WTC11 (cell line): ENCODE measurements around the gene VPS41. TPM values are rescaled to one million over a fixed set of nuclear protein-coding genes. Genes with fewer than 3 reads are reported as not detected.

ENCODE experiments used
- ATAC-seq: fragments of 200-7000 bp; cut with Tn5 transposase; 2 replicates; pipeline ENCODE4 v1.10.0; 2021; ENCODE audit warnings: mild to moderate bottlenecking, moderate library complexity
- CTCF ChIA-PET: fragments of 300-600 bp; sonication (Branson Sonifier 250); formaldehyde crosslinking; loops from one replicate; lab custom pipeline; 2021; ENCODE audit warnings: antibody characterized with exemption; lab: Charles Lee
- POLR2A ChIA-PET: fragments of 350-600 bp; sonication (Branson Sonifier 250); formaldehyde crosslinking; loops from one replicate; lab custom pipeline; 2021; ENCODE audit warnings: antibody characterized with exemption; lab: Charles Lee
- DNase-seq: peaks from one replicate; pipeline ENCODE4 v3.0.0; 2021; ENCODE audit warnings: low spot score
- H3K27ac Mint-ChIP-seq: 2 replicates; pipeline ENCODE4 v1.8.0; 2021; ENCODE audit warnings: mixed read lengths
- H3K27me3 Mint-ChIP-seq: 2 replicates; pipeline ENCODE4 v1.8.0; 2021; ENCODE audit warnings: low read depth, mild to moderate bottlenecking, moderate library complexity, mixed read lengths
- H3K36me3 Mint-ChIP-seq: 2 replicates; pipeline ENCODE4 v1.8.0; 2021; ENCODE audit warnings: mixed read lengths
- H3K4me1 Mint-ChIP-seq: 2 replicates; pipeline ENCODE4 v1.8.0; 2022; ENCODE audit warnings: mixed read lengths
- H3K4me3 Mint-ChIP-seq: 2 replicates; pipeline ENCODE4 v1.8.0; 2021; ENCODE audit warnings: mild to moderate bottlenecking, moderate library complexity, mixed read lengths
- H3K9me3 Mint-ChIP-seq: 2 replicates; pipeline ENCODE4 v1.8.0; 2021; ENCODE audit warnings: mixed read lengths
- ATF1 ChIP-seq: sonication (generic); formaldehyde crosslinking; IDR thresholded peaks from 2 replicates; pipeline ENCODE4 v1.8.1; 2023; ENCODE audit warnings: mild to moderate bottlenecking, moderate library complexity, missing genetic modification reagents
- CREM ChIP-seq: sonication (generic); formaldehyde crosslinking; IDR thresholded peaks from 2 replicates; pipeline ENCODE4 v1.8.1; 2022; ENCODE audit warnings: mild to moderate bottlenecking, missing genetic modification reagents, moderate library complexity
- ELF4 ChIP-seq: sonication (generic); formaldehyde crosslinking; IDR thresholded peaks from 2 replicates; pipeline ENCODE4 v1.8.1; 2022; ENCODE audit warnings: low read depth, mild to moderate bottlenecking, moderate library complexity, missing genetic modification reagents
- GABPB1 ChIP-seq: sonication (generic); formaldehyde crosslinking; IDR thresholded peaks from 2 replicates; pipeline ENCODE4 v1.8.1; 2023; ENCODE audit warnings: mild to moderate bottlenecking, missing genetic modification reagents
- JUN ChIP-seq: sonication (generic); formaldehyde crosslinking; IDR thresholded peaks from 2 replicates; pipeline ENCODE4 v1.8.0; 2023; ENCODE audit warnings: mild to moderate bottlenecking, missing genetic modification reagents
- NR1H2 ChIP-seq: sonication (generic); formaldehyde crosslinking; IDR thresholded peaks from 2 replicates; pipeline ENCODE4 v1.9.0; 2021; ENCODE audit warnings: mild to moderate bottlenecking, moderate library complexity, missing genetic modification reagents
- SMAD4 ChIP-seq: sonication (generic); formaldehyde crosslinking; IDR thresholded peaks from 2 replicates; pipeline ENCODE4 v1.8.0; 2022; ENCODE audit warnings: mild to moderate bottlenecking, missing genetic modification reagents
- TEAD4 ChIP-seq: sonication (generic); formaldehyde crosslinking; IDR thresholded peaks from 2 replicates; pipeline ENCODE4 v1.8.0; 2022; ENCODE audit warnings: mild to moderate bottlenecking, missing genetic modification reagents
- ZNF121 ChIP-seq: sonication (generic); formaldehyde crosslinking; IDR thresholded peaks from 2 replicates; pipeline ENCODE4 v1.8.0; 2023; ENCODE audit warnings: missing genetic modification reagents
- ZNF232 ChIP-seq: sonication (generic); formaldehyde crosslinking; IDR thresholded peaks from 2 replicates; pipeline ENCODE4 v1.8.0; 2022; ENCODE audit warnings: mild to moderate bottlenecking, missing genetic modification reagents
- ZNF317 ChIP-seq: sonication (generic); formaldehyde crosslinking; IDR thresholded peaks from 2 replicates; pipeline ENCODE4 v1.8.1; 2023; ENCODE audit warnings: low read depth, mild to moderate bottlenecking, moderate library complexity, missing genetic modification reagents, borderline replicate concordance
- ZNF396 ChIP-seq: fragments of 250-450 bp; sonication (Bioruptor Pico); IDR thresholded peaks from 2 replicates; pipeline ENCODE4 v1.8.0; 2021; ENCODE audit warnings: mild to moderate bottlenecking, moderate library complexity, borderline replicate concordance
- ZNF416 ChIP-seq: fragments of 250-450 bp; sonication (Bioruptor Pico); IDR thresholded peaks from 2 replicates; pipeline ENCODE4 v1.9.0; 2021; ENCODE audit warnings: mild to moderate bottlenecking, inconsistent platforms
- total RNA-seq: library from RNA; stranded (reverse); gene quantifications from 3 replicates; pipeline ENCODE4 v1.2.3, GENCODE V29; 2021
- TF ChIP-seq, protein P1 (sequence below): sonication (generic); formaldehyde crosslinking; IDR thresholded peaks from 2 replicates; pipeline ENCODE4 v1.8.0; 2023; ENCODE audit warnings: missing genetic modification reagents, mild to moderate bottlenecking, borderline replicate concordance
- TF ChIP-seq, protein P2 (sequence below): sonication (generic); formaldehyde crosslinking; IDR thresholded peaks from 2 replicates; pipeline ENCODE4 v1.8.1; 2022; ENCODE audit warnings: low read depth, mild to moderate bottlenecking, moderate library complexity, missing genetic modification reagents, borderline replicate concordance
- TF ChIP-seq, protein P3 (sequence below): fragments of 250-450 bp; sonication (Bioruptor Pico); IDR thresholded peaks from 2 replicates; pipeline ENCODE4 v1.9.0; 2021; ENCODE audit warnings: moderate library complexity, mild to moderate bottlenecking, inconsistent platforms, borderline replicate concordance
- TF ChIP-seq, protein P4 (sequence below): sonication (generic); formaldehyde crosslinking; IDR thresholded peaks from 2 replicates; pipeline ENCODE4 v1.8.1; 2023; ENCODE audit warnings: mild to moderate bottlenecking, missing genetic modification reagents, moderate library complexity
- TF ChIP-seq, protein P5 (sequence below): sonication (generic); formaldehyde crosslinking; IDR thresholded peaks from 2 replicates; pipeline ENCODE4 v1.8.1; 2023; ENCODE audit warnings: mild to moderate bottlenecking, missing genetic modification reagents, borderline replicate concordance
- TF ChIP-seq, protein P6 (sequence below): sonication (generic); formaldehyde crosslinking; IDR thresholded peaks from 2 replicates; pipeline ENCODE4 v1.8.0; 2023; ENCODE audit warnings: mild to moderate bottlenecking, missing genetic modification reagents

Gene VPS41
- total RNA-seq, 1 experiment from 2014 or later = 50.3 TPM

DNA sequence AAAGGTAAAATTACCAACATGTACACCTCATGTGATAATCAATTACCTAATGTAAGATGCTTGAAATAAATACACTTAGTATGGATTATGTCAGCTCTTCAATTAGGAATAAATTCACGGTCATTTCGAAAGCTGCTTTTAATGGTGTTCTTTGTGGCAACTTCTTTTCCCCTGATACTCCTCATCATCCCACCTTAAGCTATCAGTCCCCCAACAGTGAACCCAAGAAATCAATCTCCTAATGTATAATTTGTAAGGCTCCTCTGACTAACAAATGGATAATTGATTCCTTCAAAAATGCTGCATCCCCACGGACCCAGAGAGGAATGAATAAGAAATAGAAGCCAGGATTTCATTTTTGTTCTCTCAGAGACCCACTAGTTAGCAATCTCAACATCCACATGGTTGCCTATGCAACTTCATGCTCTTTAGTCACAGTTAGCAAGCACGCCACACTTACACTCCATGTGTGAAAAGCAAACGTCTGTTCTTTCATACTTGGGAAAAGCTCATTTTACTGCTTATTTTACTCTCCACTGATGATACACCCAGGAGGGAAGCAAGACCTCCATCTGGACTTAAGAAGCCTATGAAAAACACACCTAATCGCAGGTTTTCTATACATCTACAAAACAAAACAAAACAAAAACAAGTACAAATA is 70.1 kb downstream of the VPS41 start:
- DNase-seq (no peak), ATAC-seq (no peak)
- ChIA-PET POLR2A (no interaction called here), CTCF (no interaction called here)
- Mint-ChIP-seq H3K36me3 (peaks cover 9% of the 10 kb centered on the region), H3K9me3 (peaks cover 11% of the 10 kb centered on the region), H3K4me3 (no peak overlapping the region), H3K27me3 (no peaks in the 10 kb centered on the region), H3K4me1 (peaks cover 7% of the 10 kb centered on the region; the same call in 1 of the 2 replicates), H3K27ac (no peak overlapping the region)
- TF ChIP-seq SMAD4 (CRISPR knock-in tag) (no peak), ZNF416 (CRISPR knock-in tag) (no peak), ATF1 (CRISPR knock-in tag) (no peak), TEAD4 (CRISPR knock-in tag) (no peak), ZNF317 (CRISPR knock-in tag) (no peak)
- TF ChIP-seq, protein P1, sequence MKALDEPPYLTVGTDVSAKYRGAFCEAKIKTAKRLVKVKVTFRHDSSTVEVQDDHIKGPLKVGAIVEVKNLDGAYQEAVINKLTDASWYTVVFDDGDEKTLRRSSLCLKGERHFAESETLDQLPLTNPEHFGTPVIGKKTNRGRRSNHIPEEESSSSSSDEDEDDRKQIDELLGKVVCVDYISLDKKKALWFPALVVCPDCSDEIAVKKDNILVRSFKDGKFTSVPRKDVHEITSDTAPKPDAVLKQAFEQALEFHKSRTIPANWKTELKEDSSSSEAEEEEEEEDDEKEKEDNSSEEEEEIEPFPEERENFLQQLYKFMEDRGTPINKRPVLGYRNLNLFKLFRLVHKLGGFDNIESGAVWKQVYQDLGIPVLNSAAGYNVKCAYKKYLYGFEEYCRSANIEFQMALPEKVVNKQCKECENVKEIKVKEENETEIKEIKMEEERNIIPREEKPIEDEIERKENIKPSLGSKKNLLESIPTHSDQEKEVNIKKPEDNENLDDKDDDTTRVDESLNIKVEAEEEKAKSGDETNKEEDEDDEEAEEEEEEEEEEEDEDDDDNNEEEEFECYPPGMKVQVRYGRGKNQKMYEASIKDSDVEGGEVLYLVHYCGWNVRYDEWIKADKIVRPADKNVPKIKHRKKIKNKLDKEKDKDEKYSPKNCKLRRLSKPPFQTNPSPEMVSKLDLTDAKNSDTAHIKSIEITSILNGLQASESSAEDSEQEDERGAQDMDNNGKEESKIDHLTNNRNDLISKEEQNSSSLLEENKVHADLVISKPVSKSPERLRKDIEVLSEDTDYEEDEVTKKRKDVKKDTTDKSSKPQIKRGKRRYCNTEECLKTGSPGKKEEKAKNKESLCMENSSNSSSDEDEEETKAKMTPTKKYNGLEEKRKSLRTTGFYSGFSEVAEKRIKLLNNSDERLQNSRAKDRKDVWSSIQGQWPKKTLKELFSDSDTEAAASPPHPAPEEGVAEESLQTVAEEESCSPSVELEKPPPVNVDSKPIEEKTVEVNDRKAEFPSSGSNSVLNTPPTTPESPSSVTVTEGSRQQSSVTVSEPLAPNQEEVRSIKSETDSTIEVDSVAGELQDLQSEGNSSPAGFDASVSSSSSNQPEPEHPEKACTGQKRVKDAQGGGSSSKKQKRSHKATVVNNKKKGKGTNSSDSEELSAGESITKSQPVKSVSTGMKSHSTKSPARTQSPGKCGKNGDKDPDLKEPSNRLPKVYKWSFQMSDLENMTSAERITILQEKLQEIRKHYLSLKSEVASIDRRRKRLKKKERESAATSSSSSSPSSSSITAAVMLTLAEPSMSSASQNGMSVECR (CRISPR knock-in tag) = no peak
- TF ChIP-seq, protein P2, sequence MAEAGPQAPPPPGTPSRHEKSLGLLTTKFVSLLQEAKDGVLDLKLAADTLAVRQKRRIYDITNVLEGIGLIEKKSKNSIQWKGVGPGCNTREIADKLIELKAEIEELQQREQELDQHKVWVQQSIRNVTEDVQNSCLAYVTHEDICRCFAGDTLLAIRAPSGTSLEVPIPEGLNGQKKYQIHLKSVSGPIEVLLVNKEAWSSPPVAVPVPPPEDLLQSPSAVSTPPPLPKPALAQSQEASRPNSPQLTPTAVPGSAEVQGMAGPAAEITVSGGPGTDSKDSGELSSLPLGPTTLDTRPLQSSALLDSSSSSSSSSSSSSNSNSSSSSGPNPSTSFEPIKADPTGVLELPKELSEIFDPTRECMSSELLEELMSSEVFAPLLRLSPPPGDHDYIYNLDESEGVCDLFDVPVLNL (CRISPR knock-in tag) = no peak
- TF ChIP-seq, protein P3, sequence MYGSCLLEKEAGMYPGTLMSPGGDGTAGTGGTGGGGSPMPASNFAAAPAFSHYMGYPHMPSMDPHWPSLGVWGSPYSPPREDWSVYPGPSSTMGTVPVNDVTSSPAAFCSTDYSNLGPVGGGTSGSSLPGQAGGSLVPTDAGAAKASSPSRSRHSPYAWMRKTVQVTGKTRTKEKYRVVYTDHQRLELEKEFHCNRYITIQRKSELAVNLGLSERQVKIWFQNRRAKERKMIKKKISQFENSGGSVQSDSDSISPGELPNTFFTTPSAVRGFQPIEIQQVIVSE (CRISPR knock-in tag) = no peak
- TF ChIP-seq, protein P4, sequence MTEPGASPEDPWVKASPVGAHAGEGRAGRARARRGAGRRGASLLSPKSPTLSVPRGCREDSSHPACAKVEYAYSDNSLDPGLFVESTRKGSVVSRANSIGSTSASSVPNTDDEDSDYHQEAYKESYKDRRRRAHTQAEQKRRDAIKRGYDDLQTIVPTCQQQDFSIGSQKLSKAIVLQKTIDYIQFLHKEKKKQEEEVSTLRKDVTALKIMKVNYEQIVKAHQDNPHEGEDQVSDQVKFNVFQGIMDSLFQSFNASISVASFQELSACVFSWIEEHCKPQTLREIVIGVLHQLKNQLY (CRISPR knock-in tag) = no peak

DNA sequence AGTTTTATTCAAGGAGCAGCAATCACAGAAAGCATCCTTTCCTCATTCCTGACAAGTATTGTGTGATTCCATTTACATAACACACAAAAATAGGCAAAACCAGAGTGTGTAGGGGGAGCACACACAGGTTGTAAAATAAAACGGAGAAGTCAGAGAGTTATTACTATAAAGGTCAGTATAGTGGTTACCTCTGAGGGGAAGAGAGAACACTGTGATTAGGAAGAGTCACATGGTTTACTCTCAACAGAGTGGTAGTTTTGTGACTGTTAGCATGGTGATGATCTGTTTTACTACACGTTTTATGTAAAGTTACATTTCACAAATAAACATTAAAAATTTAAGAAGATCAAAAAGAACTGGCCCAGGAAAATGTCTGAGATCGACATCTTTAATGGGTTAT is 74.6 kb downstream of the VPS41 start:
- POLR2A ChIA-PET = no interaction called here
- H3K9me3 Mint-ChIP-seq = peaks cover 11% of the 10 kb centered on the region
- CTCF ChIA-PET = interaction anchor here (1.3 kb wide), 1 partner anchor 98 kb away, joined by 3 read pairs; no protein-coding TSS in a partner anchor
- H3K27me3 Mint-ChIP-seq = no peaks in the 10 kb centered on the region
- H3K36me3 Mint-ChIP-seq = peaks cover 9% of the 10 kb centered on the region
- peaks cover 7% of the 10 kb centered on the region for H3K4me1 Mint-ChIP-seq
- no peak for ATAC-seq
- H3K4me3 Mint-ChIP-seq = no peak overlapping the region
- DNase-seq = no peak
- H3K27ac Mint-ChIP-seq = no peak overlapping the region
- TF ChIP-seq, protein P5, sequence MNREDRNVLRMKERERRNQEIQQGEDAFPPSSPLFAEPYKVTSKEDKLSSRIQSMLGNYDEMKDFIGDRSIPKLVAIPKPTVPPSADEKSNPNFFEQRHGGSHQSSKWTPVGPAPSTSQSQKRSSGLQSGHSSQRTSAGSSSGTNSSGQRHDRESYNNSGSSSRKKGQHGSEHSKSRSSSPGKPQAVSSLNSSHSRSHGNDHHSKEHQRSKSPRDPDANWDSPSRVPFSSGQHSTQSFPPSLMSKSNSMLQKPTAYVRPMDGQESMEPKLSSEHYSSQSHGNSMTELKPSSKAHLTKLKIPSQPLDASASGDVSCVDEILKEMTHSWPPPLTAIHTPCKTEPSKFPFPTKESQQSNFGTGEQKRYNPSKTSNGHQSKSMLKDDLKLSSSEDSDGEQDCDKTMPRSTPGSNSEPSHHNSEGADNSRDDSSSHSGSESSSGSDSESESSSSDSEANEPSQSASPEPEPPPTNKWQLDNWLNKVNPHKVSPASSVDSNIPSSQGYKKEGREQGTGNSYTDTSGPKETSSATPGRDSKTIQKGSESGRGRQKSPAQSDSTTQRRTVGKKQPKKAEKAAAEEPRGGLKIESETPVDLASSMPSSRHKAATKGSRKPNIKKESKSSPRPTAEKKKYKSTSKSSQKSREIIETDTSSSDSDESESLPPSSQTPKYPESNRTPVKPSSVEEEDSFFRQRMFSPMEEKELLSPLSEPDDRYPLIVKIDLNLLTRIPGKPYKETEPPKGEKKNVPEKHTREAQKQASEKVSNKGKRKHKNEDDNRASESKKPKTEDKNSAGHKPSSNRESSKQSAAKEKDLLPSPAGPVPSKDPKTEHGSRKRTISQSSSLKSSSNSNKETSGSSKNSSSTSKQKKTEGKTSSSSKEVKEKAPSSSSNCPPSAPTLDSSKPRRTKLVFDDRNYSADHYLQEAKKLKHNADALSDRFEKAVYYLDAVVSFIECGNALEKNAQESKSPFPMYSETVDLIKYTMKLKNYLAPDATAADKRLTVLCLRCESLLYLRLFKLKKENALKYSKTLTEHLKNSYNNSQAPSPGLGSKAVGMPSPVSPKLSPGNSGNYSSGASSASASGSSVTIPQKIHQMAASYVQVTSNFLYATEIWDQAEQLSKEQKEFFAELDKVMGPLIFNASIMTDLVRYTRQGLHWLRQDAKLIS (CRISPR knock-in tag) = no peak
- TF ChIP-seq ZNF121 (CRISPR knock-in tag) = no peak
- no peak for TF ChIP-seq JUN (CRISPR knock-in tag)
- no peak for TF ChIP-seq ZNF232 (CRISPR knock-in tag)
- no peak for TF ChIP-seq ELF4 (CRISPR knock-in tag)
- TF ChIP-seq, protein P6, sequence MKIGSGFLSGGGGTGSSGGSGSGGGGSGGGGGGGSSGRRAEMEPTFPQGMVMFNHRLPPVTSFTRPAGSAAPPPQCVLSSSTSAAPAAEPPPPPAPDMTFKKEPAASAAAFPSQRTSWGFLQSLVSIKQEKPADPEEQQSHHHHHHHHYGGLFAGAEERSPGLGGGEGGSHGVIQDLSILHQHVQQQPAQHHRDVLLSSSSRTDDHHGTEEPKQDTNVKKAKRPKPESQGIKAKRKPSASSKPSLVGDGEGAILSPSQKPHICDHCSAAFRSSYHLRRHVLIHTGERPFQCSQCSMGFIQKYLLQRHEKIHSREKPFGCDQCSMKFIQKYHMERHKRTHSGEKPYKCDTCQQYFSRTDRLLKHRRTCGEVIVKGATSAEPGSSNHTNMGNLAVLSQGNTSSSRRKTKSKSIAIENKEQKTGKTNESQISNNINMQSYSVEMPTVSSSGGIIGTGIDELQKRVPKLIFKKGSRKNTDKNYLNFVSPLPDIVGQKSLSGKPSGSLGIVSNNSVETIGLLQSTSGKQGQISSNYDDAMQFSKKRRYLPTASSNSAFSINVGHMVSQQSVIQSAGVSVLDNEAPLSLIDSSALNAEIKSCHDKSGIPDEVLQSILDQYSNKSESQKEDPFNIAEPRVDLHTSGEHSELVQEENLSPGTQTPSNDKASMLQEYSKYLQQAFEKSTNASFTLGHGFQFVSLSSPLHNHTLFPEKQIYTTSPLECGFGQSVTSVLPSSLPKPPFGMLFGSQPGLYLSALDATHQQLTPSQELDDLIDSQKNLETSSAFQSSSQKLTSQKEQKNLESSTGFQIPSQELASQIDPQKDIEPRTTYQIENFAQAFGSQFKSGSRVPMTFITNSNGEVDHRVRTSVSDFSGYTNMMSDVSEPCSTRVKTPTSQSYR (CRISPR knock-in tag) = no peak
- TF ChIP-seq ZNF396 = no peak
- no peak for TF ChIP-seq GABPB1 (CRISPR knock-in tag)
- TF ChIP-seq NR1H2 = no peak
- TF ChIP-seq, protein P2 (CRISPR knock-in tag) = no peak
- no peak for TF ChIP-seq CREM
